Measurements from ENCODE around the gene TPRN. TPM values are rescaled to one million over a fixed set of nuclear protein-coding genes. Genes with fewer than 3 reads are reported as not detected.
A peak's percentile ranks its signal among the peaks of the same experiment; 100 is the strongest.

Gene TPRN
- total and polyA plus RNA-seq, 8 donors, result 6.7 to 21.7 (median 11.1) TPM

GRCh38 chr9:137168904-137169856 lies 31.4 kb downstream of the TPRN start:
- peaks cover 65 to 100% of the 10 kb centered on the region in 2 donors for H3K27me3 ChIP-seq
- H3K27ac ChIP-seq, result no peak overlapping the region
- peak overlapping the region; percentile 13 to 29 for H3K4me3 ChIP-seq
- intact Hi-C loops (cut with DNase I), result no loop called here
- no peak for TF ChIP-seq CTCF (IDR thresholded peaks at IDR 0.05)
- H3K9me3 ChIP-seq, result no peaks in the 10 kb centered on the region
- H3K36me3 ChIP-seq, result no peaks in the 10 kb centered on the region
- DNase-seq (peak in 2 of 4 donors; percentile 35 to 57), ATAC-seq (peak; percentile 61)
- H3K4me1 ChIP-seq, result peaks cover 8 to 22% of the 10 kb centered on the region in 2 donors

GRCh38 chr9:137168573-137168903 lies 32.0 kb downstream of the TPRN start:
- intact Hi-C loops (cut with DNase I), result no loop called here
- Histone ChIP-seq H3K4me1 (peaks cover 8 to 23% of the 10 kb centered on the region in 2 donors), H3K4me3 (no peak overlapping the region), H3K9me3 (no peaks in the 10 kb centered on the region), H3K36me3 (no peaks in the 10 kb centered on the region), H3K27ac (no peak overlapping the region), H3K27me3 (peaks cover 72 to 100% of the 10 kb centered on the region in 2 donors)
- TF ChIP-seq CTCF (IDR thresholded peaks at IDR 0.05), result no peak
- DNase-seq (no peak), ATAC-seq (peak; percentile 17)

DNA sequence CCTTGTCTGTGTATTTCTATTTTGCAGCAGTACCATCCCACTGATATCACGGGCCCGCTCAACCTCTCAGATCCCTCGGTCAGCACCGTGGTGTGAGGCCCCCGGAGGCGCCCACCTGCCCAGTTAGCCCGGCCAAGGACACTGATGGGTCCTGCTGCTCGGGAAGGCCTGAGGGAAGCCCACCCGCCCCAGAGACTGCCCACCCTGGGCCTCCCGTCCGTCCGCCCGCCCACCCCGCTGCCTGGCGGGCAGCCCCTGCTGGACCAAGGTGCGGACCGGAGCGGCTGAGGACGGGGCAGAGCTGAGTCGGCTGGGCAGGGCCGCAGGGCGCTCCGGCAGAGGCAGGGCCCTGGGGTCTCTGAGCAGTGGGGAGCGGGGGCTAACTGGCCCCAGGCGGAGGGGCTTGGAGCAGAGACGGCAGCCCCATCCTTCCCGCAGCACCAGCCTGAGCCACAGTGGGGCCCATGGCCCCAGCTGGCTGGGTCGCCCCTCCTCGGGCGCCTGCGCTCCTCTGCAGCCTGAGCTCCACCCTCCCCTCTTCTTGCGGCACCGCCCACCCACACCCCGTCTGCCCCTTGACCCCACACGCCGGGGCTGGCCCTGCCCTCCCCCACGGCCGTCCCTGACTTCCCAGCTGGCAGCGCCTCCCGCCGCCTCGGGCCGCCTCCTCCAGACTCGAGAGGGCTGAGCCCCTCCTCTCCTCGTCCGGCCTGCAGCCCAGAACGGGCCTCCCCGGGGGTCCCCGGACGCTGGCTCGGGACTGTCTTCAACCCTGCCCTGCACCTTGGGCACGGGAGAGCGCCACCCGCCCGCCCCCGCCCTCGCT lies 32.6 kb downstream of the TPRN start:
- peaks cover 78 to 100% of the 10 kb centered on the region in 2 donors for H3K27me3 ChIP-seq
- intact Hi-C loops (cut with DNase I), result no loop called here
- no peak overlapping the region for H3K4me3 ChIP-seq
- H3K9me3 ChIP-seq, result no peaks in the 10 kb centered on the region
- peak in 1 of 4 donors; percentile 35 for DNase-seq
- ATAC-seq, result peak; percentile 36
- no peak overlapping the region for H3K27ac ChIP-seq
- no peaks in the 10 kb centered on the region for H3K36me3 ChIP-seq
- H3K4me1 ChIP-seq, result peaks cover 11 to 29% of the 10 kb centered on the region in 2 donors
- no peak for TF ChIP-seq CTCF (IDR thresholded peaks at IDR 0.05)

DNA sequence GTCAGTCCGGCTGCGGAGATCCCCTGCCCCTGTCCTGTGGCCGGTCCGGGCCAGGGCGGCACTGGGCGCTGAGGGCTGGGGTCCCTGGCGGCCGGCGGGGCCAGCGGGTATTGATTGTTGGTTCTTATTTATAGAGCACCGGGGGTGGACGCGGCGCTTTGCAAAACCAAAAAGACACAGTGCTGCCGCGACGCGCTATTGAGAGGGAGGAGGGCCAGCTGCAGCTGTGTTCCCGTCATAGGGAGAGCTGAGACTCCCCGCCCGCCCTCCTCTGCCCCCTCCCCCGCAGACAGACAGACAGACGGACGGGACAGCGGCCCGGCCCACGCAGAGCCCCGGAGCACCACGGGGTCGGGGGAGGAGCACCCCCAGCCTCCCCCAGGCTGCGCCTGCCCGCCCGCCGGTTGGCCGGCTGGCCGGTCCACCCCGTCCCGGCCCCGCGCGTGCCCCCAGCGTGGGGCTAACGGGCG lies 33.2 kb downstream of the TPRN start:
- Histone ChIP-seq H3K27ac (no peak overlapping the region), H3K9me3 (no peaks in the 10 kb centered on the region), H3K4me3 (no peak overlapping the region), H3K27me3 (peaks cover 84 to 100% of the 10 kb centered on the region in 2 donors), H3K36me3 (no peaks in the 10 kb centered on the region), H3K4me1 (peaks cover 14 to 36% of the 10 kb centered on the region in 2 donors)
- ATAC-seq, result no peak
- no peak for DNase-seq
- TF ChIP-seq CTCF (IDR thresholded peaks at IDR 0.05), result no peak
- intact Hi-C loops (cut with DNase I), result no loop called here
